H1 (cell line): Measurements from ENCODE around the gene NGEF. TPM values are rescaled to one million over a fixed set of nuclear protein-coding genes. Genes with fewer than 3 reads are reported as not detected.

Experiments
- CTCF ChIA-PET: fragments of 300-600 bp; sonication (Branson Sonifier 250); formaldehyde crosslinking; loops from one replicate; lab custom pipeline; 2021; ENCODE audit not compliant: partially characterized antibody; lab: Charles Lee
- POLR2A ChIA-PET: fragments of 300-600 bp; sonication (Branson Sonifier 250); formaldehyde crosslinking; loops from one replicate; lab custom pipeline; 2021; ENCODE audit warnings: inconsistent platforms; ENCODE audit not compliant: partially characterized antibody; lab: Charles Lee
- DNase-seq, 2 experiments: peaks; one replicate each; pipeline versions ENCODE4 v3.0.0 to v3.0.0-alpha.2; 2010 to 2022; ENCODE audit warnings: low spot score in 2 of 2, low read depth in 1 of 2, mixed read lengths in 1 of 2
- FAIRE-seq: peaks from 2 replicates; lab custom pipeline; 2011; peaks lifted over from hg19 to GRCh38; lab: Jason Lieb, UNC
- H2AFZ ChIP-seq: 2 replicates; pipeline ENCODE4 v1.8.1; 2012; ENCODE audit warnings: low read length, inconsistent platforms
- H2AK5ac ChIP-seq: 2 replicates; pipeline ENCODE4 v1.6.1; 2013; ENCODE audit warnings: low read depth, low read length
- H2BK120ac ChIP-seq: replicated peaks from 2 replicates; pipeline ENCODE3; 2013; ENCODE audit warnings: low read depth, low read length, inconsistent platforms
- H2BK12ac ChIP-seq: 2 replicates; pipeline ENCODE4 v1.6.1; 2013; ENCODE audit warnings: low read depth, low read length
- H2BK15ac ChIP-seq: 2 replicates; pipeline ENCODE4 v1.6.1; 2013; ENCODE audit warnings: low read length
- H2BK20ac ChIP-seq: 2 replicates; pipeline ENCODE4 v1.6.1; 2013; ENCODE audit warnings: low read length
- H2BK5ac ChIP-seq: 2 replicates; pipeline ENCODE4 v1.6.1; 2013; ENCODE audit warnings: low read depth, low read length
- H3K14ac ChIP-seq: 2 replicates; pipeline ENCODE4 v1.6.1; 2013; ENCODE audit warnings: inconsistent platforms; ENCODE audit not compliant: insufficient read length
- H3K18ac ChIP-seq: 2 replicates; pipeline ENCODE4 v1.6.1; 2013; ENCODE audit warnings: low read length; ENCODE audit errors: extremely low read depth
- H3K23ac ChIP-seq: 2 replicates; pipeline ENCODE4 v1.6.1; 2013; ENCODE audit warnings: inconsistent platforms; ENCODE audit not compliant: insufficient read length
- H3K23me2 ChIP-seq: 2 replicates; pipeline ENCODE4 v1.6.1; 2013; ENCODE audit warnings: low read depth, low read length
- H3K27ac ChIP-seq: 2 replicates; pipeline ENCODE4 v1.6.1; 2011; ENCODE audit warnings: low read depth, low read length, inconsistent platforms
- H3K27me3 ChIP-seq, 4 experiments: replicated peaks in 1 of 4; 1 replicate in 1 of 4; 2 replicates in 3 of 4; pipeline versions ENCODE4 v1.6.1 to v1.8.1; 2011 to 2013; ENCODE audit warnings: low read length in 3 of 4, mild to moderate bottlenecking in 3 of 4, inconsistent platforms in 2 of 4, mixed read lengths in 2 of 4, moderate library complexity in 1 of 4; ENCODE audit not compliant: control insufficient read depth in 3 of 4, insufficient read depth in 3 of 4; ENCODE audit errors: extremely low read depth in 1 of 4
- H3K36me3 ChIP-seq, 4 experiments: 2 replicates each; pipeline versions ENCODE4 v1.6.1 to v1.8.1; 2011 to 2013; ENCODE audit warnings: mild to moderate bottlenecking in 4 of 4, low read length in 3 of 4, moderate library complexity in 2 of 4, control low read depth in 1 of 4, inconsistent platforms in 1 of 4; ENCODE audit not compliant: insufficient read depth in 4 of 4, control insufficient read depth in 2 of 4
- H3K4ac ChIP-seq: replicated peaks from 2 replicates; pipeline ENCODE3; 2013; ENCODE audit warnings: low read length, low read depth, mixed read lengths, inconsistent platforms; ENCODE audit not compliant: insufficient read length
- H3K4me1 ChIP-seq, 4 experiments: replicated peaks in 1 of 4; 1 replicate in 1 of 4; 2 replicates in 3 of 4; pipeline versions ENCODE4 v1.6.1 to v1.8.1; 2011 to 2013; ENCODE audit warnings: low read length in 3 of 4, inconsistent platforms in 2 of 4, mixed read lengths in 1 of 4; ENCODE audit not compliant: insufficient read depth in 4 of 4, control insufficient read depth in 3 of 4
- H3K4me2 ChIP-seq, 2 experiments: 2 replicates each; pipeline versions ENCODE4 v1.6.1 to v1.8.1; 2011 to 2013; ENCODE audit warnings: low read depth in 2 of 2, low read length in 2 of 2, control low read depth in 1 of 2, inconsistent platforms in 1 of 2, mild to moderate bottlenecking in 1 of 2; ENCODE audit not compliant: insufficient read depth in 1 of 2
- H3K4me3 ChIP-seq, 4 experiments: fragments of 200-600, 300-600 bp in 1 of 4; sonication (generic), shearing (Covaris generic), sonication (Bioruptor Twin) in 1 of 4; 2 replicates each; pipeline versions ENCODE4 v1.5.1 to v1.8.1; 2011 to 2016; ENCODE audit warnings: low read length in 4 of 4, low read depth in 3 of 4, control low read depth in 2 of 4, inconsistent platforms in 2 of 4, mild to moderate bottlenecking in 2 of 4, mixed read lengths in 1 of 4, moderate library complexity in 1 of 4; ENCODE audit not compliant: insufficient read depth in 2 of 4; ENCODE audit errors: extremely low read depth in 1 of 4
- H3K56ac ChIP-seq: replicated peaks from 2 replicates; pipeline ENCODE3; 2013; ENCODE audit warnings: low read depth, mild to moderate bottlenecking, mixed read lengths, low read length, inconsistent platforms; ENCODE audit not compliant: insufficient read length
- H3K79me1 ChIP-seq: 2 replicates; pipeline ENCODE4 v1.6.1; 2013; ENCODE audit warnings: low read depth, low read length, control low read depth
- H3K79me2 ChIP-seq, 2 experiments: 2 replicates each; pipeline versions ENCODE4 v1.6.1 to v1.8.1; 2012 to 2013; ENCODE audit warnings: low read length in 2 of 2, mild to moderate bottlenecking in 2 of 2, inconsistent platforms in 1 of 2; ENCODE audit not compliant: insufficient read depth in 2 of 2, control insufficient read depth in 1 of 2
- H3K9ac ChIP-seq, 4 experiments: replicated peaks in 1 of 4; 1 replicate in 1 of 4; 2 replicates in 3 of 4; pipeline versions ENCODE4 v1.6.1 to v1.8.1; 2011 to 2013; ENCODE audit warnings: low read depth in 3 of 4, low read length in 3 of 4, control low read depth in 2 of 4, mild to moderate bottlenecking in 2 of 4, moderate library complexity in 2 of 4, inconsistent platforms in 1 of 4; ENCODE audit errors: extremely low read depth in 1 of 4
- H3K9me3 ChIP-seq, 2 experiments: 2 replicates each; pipeline versions ENCODE4 v1.6.1 to v1.8.1; 2012 to 2013; ENCODE audit warnings: mild to moderate bottlenecking in 2 of 2, moderate library complexity in 2 of 2, control low read depth in 1 of 2, inconsistent platforms in 1 of 2, low read depth in 1 of 2, low read length in 1 of 2, mixed read lengths in 1 of 2; ENCODE audit not compliant: insufficient read depth in 2 of 2
- H4K20me1 ChIP-seq, 2 experiments: replicated peaks in 1 of 2; 2 replicates each; pipeline versions ENCODE3 to v1.8.1; 2011 to 2013; ENCODE audit warnings: inconsistent platforms in 2 of 2, low read length in 2 of 2, mild to moderate bottlenecking in 1 of 2; ENCODE audit not compliant: insufficient read depth in 2 of 2, control insufficient read depth in 1 of 2
- H4K5ac ChIP-seq: 2 replicates; pipeline ENCODE4 v1.6.1; 2013; ENCODE audit warnings: low read length, low read depth, mixed read lengths, inconsistent platforms; ENCODE audit not compliant: insufficient read length
- H4K8ac ChIP-seq: 2 replicates; pipeline ENCODE4 v1.8.0; 2013; ENCODE audit warnings: mild to moderate bottlenecking, moderate library complexity, low read length, inconsistent platforms; ENCODE audit not compliant: insufficient read depth; ENCODE audit errors: extremely low read depth
- H4K91ac ChIP-seq: replicated peaks from 2 replicates; pipeline ENCODE3; 2013; ENCODE audit warnings: low read length, mixed read lengths, inconsistent platforms; ENCODE audit not compliant: insufficient read length
- BACH1 ChIP-seq: IDR thresholded peaks from 2 replicates; pipeline ENCODE4 v1.6.1; 2012; ENCODE audit warnings: low read length, improper control_type of control experiment
- CTCF ChIP-seq, 3 experiments: IDR thresholded peaks; 1 replicate in 2 of 3; 2 replicates in 1 of 3; pipeline versions ENCODE4 v1.5.1 to v1.6.1; 2011; ENCODE audit warnings: low read length in 3 of 3, mild to moderate bottlenecking in 3 of 3, inconsistent platforms in 2 of 3, low read depth in 1 of 3, moderate library complexity in 1 of 3; ENCODE audit not compliant: insufficient read depth in 1 of 3; ENCODE audit errors: control extremely low read depth in 1 of 3
- RAD21 ChIP-seq, 2 experiments: IDR thresholded peaks in 1 of 2; conservative IDR thresholded peaks in 1 of 2; 2 replicates each; pipeline ENCODE4 v1.6.1; 2011; ENCODE audit warnings: low read depth in 2 of 2, low read length in 2 of 2, improper control_type of control experiment in 1 of 2, inconsistent platforms in 1 of 2, mild to moderate bottlenecking in 1 of 2, moderate library complexity in 1 of 2
- WGBS, 2 experiments: shearing (Covaris generic) in 1 of 2; methylation state at CpG; one replicate each; pipeline versions ENCODE4 v1.1.6 to v1.1.7; 2013 to 2015; ENCODE audit warnings: low lambda C conversion rate in 2 of 2, mixed read lengths in 2 of 2, inconsistent platforms in 1 of 2, low coverage in 1 of 2, missing lambda C conversion rate in 1 of 2; ENCODE audit not compliant: insufficient replicate concordance in 2 of 2, insufficient coverage in 1 of 2, insufficient read length in 1 of 2; ENCODE audit errors: extremely low coverage in 1 of 2, missing lambda C conversion rate in 1 of 2; 5-methylcytosine and 5-hydroxymethylcytosine counted together
- polyA plus RNA-seq, 7 experiments: library from polyadenylated mRNA; depleted of rRNA in 3 of 7; stranded (reverse) in 5 of 7; unstranded in 2 of 7; fragments of >200 nt in 5 of 7; fragments of 200-250 nt in 2 of 7; gene quantifications; 1 replicate in 5 of 7; 2 replicates in 1 of 7; 4 replicates in 1 of 7; pipeline versions ENCODE4 v1.2.1 to v1.2.3, GENCODE V29; 2011 to 2013; ENCODE audit warnings: missing spikeins in 2 of 7, mixed read lengths in 2 of 7
- total RNA-seq: library from RNA; stranded (reverse); fragmentation: NEBNext Ultra II Directional; extraction: Animal tissue kit (Norgen Biotek cat#: 25700); gene quantifications from 2 replicates; pipeline ENCODE4 v1.2.1, GENCODE V29; 2021

NGEF gene
- total and polyA plus RNA-seq, 2 of the 8 experiments (the other 6 are each of a cell fraction or from before 2014, with no cell fraction given): 2.7 to 3.2 TPM

- FAIRE-seq (no peak), DNase-seq (no peak)
- Histone ChIP-seq H2BK12ac (no peak overlapping the region), H4K5ac (no peak overlapping the region), H2BK20ac (no peak overlapping the region), H3K14ac (no peak overlapping the region), H2BK15ac (no peak overlapping the region), H3K27ac (no peak overlapping the region), H3K56ac (no peak overlapping the region), H3K18ac (no peak overlapping the region), H2AFZ (no peak overlapping the region), H4K8ac (no peak overlapping the region), H3K36me3 (no peaks in the 10 kb centered on the region), H2BK5ac (no peak overlapping the region), H3K23me2 (no peaks in the 10 kb centered on the region), H3K23ac (no peak overlapping the region), H4K20me1 (no peaks in the 10 kb centered on the region), H3K79me1 (no peaks in the 10 kb centered on the region), H3K9ac (no peak overlapping the region), H3K4ac (no peak overlapping the region), H3K4me1 (peaks cover 0 to 10% (median 4%) of the 10 kb centered on the region in 4 experiments; a peak in 4 of 7 replicates), H2BK120ac (no peak overlapping the region), H3K27me3 (no peaks in the 10 kb centered on the region; a peak in 1 of 7 replicates), H3K4me2 (no peak overlapping the region), H3K79me2 (no peaks in the 10 kb centered on the region), H4K91ac (no peak overlapping the region), H2AK5ac (no peak overlapping the region), H3K4me3 (no peak overlapping the region), H3K9me3 (no peaks in the 10 kb centered on the region)
- ChIA-PET POLR2A (interaction anchor here (1.3 kb wide), 1 partner anchor 469 kb away, joined by 3 read pairs; no protein-coding TSS in a partner anchor), CTCF (interaction anchor here (0.8 to 4.6 kb wide), 18 partner anchors 7 to 206 kb away, joined by 3 to 32 read pairs (median 5); partner anchors contain the start of gene NEU2)
- WGBS, 2 experiments: 77% methylated on average over 7 of the region's 7 CpGs; no CpG with 5 or more reads in 1 of the 2 experiments
- TF ChIP-seq RAD21 (IDR thresholded peaks at IDR 0.05 in 1 of 2, conservative IDR thresholded peaks at IDR 0.05 in 1 of 2; ENCODE audit: low read depth in 2 of 2, low read length in 2 of 2) (peak; percentile 66 to 73), BACH1 (no peak), CTCF (IDR thresholded peaks at IDR 0.05; ENCODE audit: control extremely low read depth in 1 of 3, insufficient read depth in 1 of 3, low read depth in 1 of 3, low read length in 3 of 3) (peak; percentile 42 to 56 (median 52); a peak in 3 of 4 replicates)
Measured at GRCh38 chr2:233059547-233059796, 46.4 kb upstream of the NGEF start.
